Measurements from ENCODE around the gene CDH3. TPM values are rescaled to one million over a fixed set of nuclear protein-coding genes. Genes with fewer than 3 reads are reported as not detected.
"Not testable (repeated sequence)": the region's sequence is repeated elsewhere in the genome, so short reads cannot be mapped to it uniquely, and the experiment has no call there.

Gene CDH3
- total RNA-seq, 1 donor from 2014 or later, result not detected

DNA sequence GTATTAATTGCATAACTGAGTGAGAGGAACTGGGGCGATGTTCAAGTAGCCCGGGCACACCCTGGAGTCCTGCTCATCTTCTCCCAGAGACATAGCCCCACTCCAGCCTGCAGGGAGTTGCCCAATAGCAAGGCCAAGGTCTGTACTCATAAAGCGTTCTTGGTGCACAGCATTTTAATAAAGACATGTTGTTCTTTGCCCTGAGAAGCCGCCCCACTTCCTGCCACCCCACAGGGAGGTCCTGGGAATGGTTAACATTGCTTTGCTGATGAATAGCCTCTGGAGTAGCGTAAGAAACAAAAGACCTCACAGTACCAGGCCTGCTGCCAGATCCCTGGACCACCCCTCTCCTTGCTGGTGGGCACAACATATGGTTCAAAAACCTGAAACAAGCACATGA is 70.4 kb downstream of the CDH3 start:
- H3K27ac ChIP-seq, result no peak overlapping the region
- TF ChIP-seq, protein P1, sequence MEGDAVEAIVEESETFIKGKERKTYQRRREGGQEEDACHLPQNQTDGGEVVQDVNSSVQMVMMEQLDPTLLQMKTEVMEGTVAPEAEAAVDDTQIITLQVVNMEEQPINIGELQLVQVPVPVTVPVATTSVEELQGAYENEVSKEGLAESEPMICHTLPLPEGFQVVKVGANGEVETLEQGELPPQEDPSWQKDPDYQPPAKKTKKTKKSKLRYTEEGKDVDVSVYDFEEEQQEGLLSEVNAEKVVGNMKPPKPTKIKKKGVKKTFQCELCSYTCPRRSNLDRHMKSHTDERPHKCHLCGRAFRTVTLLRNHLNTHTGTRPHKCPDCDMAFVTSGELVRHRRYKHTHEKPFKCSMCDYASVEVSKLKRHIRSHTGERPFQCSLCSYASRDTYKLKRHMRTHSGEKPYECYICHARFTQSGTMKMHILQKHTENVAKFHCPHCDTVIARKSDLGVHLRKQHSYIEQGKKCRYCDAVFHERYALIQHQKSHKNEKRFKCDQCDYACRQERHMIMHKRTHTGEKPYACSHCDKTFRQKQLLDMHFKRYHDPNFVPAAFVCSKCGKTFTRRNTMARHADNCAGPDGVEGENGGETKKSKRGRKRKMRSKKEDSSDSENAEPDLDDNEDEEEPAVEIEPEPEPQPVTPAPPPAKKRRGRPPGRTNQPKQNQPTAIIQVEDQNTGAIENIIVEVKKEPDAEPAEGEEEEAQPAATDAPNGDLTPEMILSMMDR (IDR thresholded peaks at IDR 0.05), result no peak
- H3K4me1 ChIP-seq, result no peaks in the 10 kb centered on the region
- H3K36me3 ChIP-seq, result no peaks in the 10 kb centered on the region
- H3K4me3 ChIP-seq, result no peak overlapping the region
- H3K9me3 ChIP-seq, result peaks cover 0 to 4% of the 10 kb centered on the region in 2 donors
- no peak for DNase-seq (ENCODE audit: low spot score in 2 of 2)
- H3K27me3 ChIP-seq, result no peaks in the 10 kb centered on the region
- intact Hi-C loops (cut with DNase I), result no loop called here

DNA sequence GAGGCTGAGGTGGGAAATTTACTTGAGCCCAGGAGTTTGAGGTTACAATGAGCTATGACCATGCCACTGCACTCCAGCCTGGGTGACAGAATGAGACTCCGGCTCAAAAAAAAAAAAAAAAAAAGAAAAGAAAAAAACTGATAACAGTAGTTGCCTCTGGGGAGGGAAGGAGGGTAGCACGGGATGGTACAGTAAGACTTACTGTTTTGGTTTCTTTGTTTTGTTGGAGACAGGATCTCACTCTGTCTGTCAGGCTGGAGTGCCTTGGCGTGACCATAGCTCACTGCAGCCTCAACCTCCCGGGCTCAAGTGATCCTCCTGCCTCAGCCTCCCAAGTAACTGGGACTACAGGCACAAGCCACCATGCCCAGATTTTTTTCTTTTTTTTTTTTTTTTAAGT is 71.4 kb downstream of the CDH3 start:
- intact Hi-C loops (cut with DNase I); H3K27me3 ChIP-seq; H3K36me3 ChIP-seq; H3K4me3 ChIP-seq; H3K27ac ChIP-seq; H3K9me3 ChIP-seq; DNase-seq (ENCODE audit: low spot score in 2 of 2); H3K4me1 ChIP-seq: not testable (repeated sequence)

DNA sequence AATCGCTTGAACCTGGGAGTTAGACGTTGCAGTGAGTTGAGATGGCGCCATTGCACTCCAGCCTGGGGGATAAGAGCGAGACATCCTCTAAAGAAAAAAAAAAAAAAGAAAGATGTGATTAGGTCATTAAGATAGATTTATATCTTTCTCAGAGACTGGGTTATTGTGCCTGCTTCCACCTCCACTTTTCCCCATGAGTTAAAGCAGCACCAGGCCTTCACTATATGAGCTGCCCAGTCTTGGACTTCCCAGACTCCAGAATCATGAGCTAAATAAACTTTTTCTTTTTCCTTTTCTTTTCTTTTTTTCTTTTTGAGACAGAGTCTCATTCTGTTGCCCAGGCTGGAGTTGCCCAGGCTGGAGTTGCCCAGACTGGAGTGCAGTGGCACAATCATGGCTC is 72.6 kb downstream of the CDH3 start:
- no peak overlapping the region for H3K27ac ChIP-seq
- H3K27me3 ChIP-seq, result no peaks in the 10 kb centered on the region
- peaks cover 0 to 4% of the 10 kb centered on the region in 2 donors for H3K9me3 ChIP-seq
- no peaks in the 10 kb centered on the region for H3K36me3 ChIP-seq
- TF ChIP-seq, protein P1 (IDR thresholded peaks at IDR 0.05), result no peak
- no peak for DNase-seq (ENCODE audit: low spot score in 2 of 2)
- no peak overlapping the region for H3K4me3 ChIP-seq
- no peaks in the 10 kb centered on the region for H3K4me1 ChIP-seq
- intact Hi-C loops (cut with DNase I), result no loop called here

DNA sequence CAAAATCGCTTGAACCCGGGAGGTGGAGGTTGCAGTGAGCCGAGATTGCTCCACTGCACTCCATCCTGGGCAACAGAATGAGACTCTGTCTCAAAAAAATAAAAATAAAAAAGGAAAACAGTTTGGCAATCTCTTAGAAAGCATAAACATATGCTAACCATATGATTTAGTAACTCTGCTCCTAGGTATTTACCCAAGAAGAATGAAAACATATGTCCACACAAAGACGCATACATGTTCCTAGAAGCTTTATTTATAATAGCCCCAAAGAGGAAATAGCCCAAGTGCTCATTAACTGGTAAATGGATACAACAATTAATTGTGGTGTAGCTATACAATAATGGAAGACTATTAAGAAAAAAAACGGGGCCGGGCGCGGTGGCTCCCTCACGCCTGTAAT is 73.5 kb downstream of the CDH3 start:
- Histone ChIP-seq H3K27me3 (no peaks in the 10 kb centered on the region), H3K36me3 (no peaks in the 10 kb centered on the region), H3K27ac (no peak overlapping the region), H3K9me3 (peaks cover 0 to 4% of the 10 kb centered on the region in 2 donors), H3K4me1 (no peaks in the 10 kb centered on the region), H3K4me3 (no peak overlapping the region)
- intact Hi-C loops (cut with DNase I), result no loop called here
- TF ChIP-seq, protein P1 (IDR thresholded peaks at IDR 0.05), result no peak
- no peak for DNase-seq (ENCODE audit: low spot score in 2 of 2)

DNA sequence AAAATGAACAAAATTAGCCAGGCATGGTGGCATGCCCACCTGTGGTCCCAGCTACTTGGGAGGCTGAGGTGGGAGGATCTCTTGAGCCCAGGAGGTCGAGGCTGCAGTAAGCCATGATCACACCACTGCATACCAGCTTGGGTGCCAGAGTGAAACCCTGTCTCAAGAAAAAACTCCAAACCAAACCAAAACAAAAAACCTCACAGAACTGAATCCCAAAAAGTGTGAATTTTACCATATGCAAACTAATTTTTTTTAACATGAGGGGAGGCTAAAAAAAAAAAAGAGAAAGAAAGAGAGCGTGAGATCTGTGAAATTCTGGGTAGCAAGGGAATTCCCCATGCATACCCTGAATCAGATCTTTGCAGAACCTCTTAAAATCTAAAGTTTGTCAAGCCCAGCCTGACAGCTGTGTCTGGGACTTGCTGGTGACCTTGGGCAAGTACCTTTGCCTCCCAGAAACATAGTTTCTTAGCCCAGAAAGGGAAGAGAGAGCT is 74.9 kb downstream of the CDH3 start:
- no peaks in the 10 kb centered on the region for H3K27me3 ChIP-seq
- DNase-seq (ENCODE audit: low spot score in 2 of 2), result no peak
- no peak overlapping the region for H3K4me3 ChIP-seq
- intact Hi-C loops (cut with DNase I), result no loop called here
- TF ChIP-seq, protein P1 (IDR thresholded peaks at IDR 0.05), result no peak
- H3K9me3 ChIP-seq, result peaks cover 0 to 4% of the 10 kb centered on the region in 2 donors
- H3K27ac ChIP-seq, result no peak overlapping the region
- no peaks in the 10 kb centered on the region for H3K36me3 ChIP-seq
- H3K4me1 ChIP-seq, result no peaks in the 10 kb centered on the region

DNA sequence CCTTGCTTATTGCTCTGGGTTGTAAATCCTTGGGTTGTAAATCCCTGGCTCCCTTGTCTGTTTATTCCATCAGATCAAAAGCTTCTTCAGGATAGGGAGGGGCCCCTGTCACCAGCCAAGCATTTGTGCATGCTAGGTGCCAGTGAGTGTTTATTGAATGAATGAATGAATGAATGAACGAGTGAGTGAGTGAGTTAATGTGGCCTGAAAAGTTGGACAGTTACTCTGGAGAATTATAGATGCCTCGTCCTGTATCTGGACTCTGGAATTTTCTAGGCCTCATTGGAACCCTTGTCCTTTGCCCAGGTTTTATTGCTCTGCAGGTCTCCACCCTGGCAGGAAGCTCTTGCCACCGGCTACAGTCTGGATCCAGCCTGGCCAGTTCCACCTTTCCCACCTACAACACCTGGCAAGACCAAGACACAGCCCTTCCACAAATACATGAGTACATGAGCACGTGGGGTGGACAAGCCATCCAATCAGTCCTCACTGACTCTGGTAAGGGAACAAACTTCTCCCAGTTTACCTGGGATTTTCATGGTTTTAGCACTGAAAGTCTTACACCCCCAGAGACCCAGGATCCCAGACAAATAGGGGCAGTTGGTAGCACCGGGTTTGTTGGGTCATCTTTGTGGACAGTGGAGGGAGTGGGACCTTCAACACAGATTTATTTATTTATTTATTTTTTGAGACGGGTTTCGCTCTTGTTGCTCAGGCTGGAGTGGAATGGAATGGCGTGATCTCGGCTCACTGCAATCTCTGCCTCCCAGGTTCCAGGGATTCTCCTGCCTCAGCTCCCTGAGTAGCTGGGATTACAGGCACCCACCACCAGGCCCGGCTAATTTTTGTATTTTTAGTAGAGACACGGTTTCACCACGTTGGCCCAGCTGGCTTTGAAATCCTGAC is 77.3 kb downstream of the CDH3 start:
- intact Hi-C loops (cut with DNase I), result no loop called here
- H3K9me3 ChIP-seq, result peaks cover 0 to 4% of the 10 kb centered on the region in 2 donors
- H3K4me1 ChIP-seq, result no peaks in the 10 kb centered on the region
- H3K27ac ChIP-seq, result no peak overlapping the region
- H3K27me3 ChIP-seq, result no peaks in the 10 kb centered on the region
- TF ChIP-seq, protein P1 (IDR thresholded peaks at IDR 0.05), result no peak
- no peaks in the 10 kb centered on the region for H3K36me3 ChIP-seq
- no peak for DNase-seq (ENCODE audit: low spot score in 2 of 2)
- H3K4me3 ChIP-seq, result no peak overlapping the region
